ENCODE data around the gene CDC5L.

- TF ChIP-seq CTCF (IDR thresholded peaks at IDR 0.05) (no peak), POLR2A (IDR thresholded peaks at IDR 0.05) (no peak)
Observed at GRCh38 chr6:44430326-44430725, 42.8 kb downstream of the CDC5L start.
